Iris pigment epithelial cell (primary cell): ENCODE data around the gene GNPDA2.
"Not testable (repeated sequence)": the region's sequence is repeated elsewhere in the genome, so short reads cannot be mapped to it uniquely, and the experiment has no call there.

Experiments used
- DNase-seq: peaks from one replicate; pipeline ENCODE4 v3.0.0-alpha.2; 2011; ENCODE audit warnings: low read depth

The GNPDA2 gene

GRCh38 chr4:44726038-44726871 is at the start of gene GNPDA2:
GNPDA2 (minus strand) TSS chr4:44726556; CDS start chr4:44722207, 4,349 bp downstream.
- peak; percentile 89 for DNase-seq

GRCh38 chr4:44772340-44772739 is 46.0 kb upstream of the GNPDA2 start:
- no peak for DNase-seq

- DNase-seq: no peak
Measured at GRCh38 chr4:44771789-44772188, 45.4 kb upstream of the GNPDA2 start.

- no peak for DNase-seq
Measured at GRCh38 chr4:44766453-44766852, 40.1 kb upstream of the GNPDA2 start.

- no peak for DNase-seq
Measured at GRCh38 chr4:44765116-44765515, 38.8 kb upstream of the GNPDA2 start.

- no peak for DNase-seq
Measured at GRCh38 chr4:44761306-44761705, 35.0 kb upstream of the GNPDA2 start.

GRCh38 chr4:44760142-44760898 is 34.0 kb upstream of the GNPDA2 start:
- DNase-seq: peak; percentile 21

GRCh38 chr4:44756559-44756958 is 30.2 kb upstream of the GNPDA2 start:
- no peak for DNase-seq

GRCh38 chr4:44740201-44740600 is 13.8 kb upstream of the GNPDA2 start:
- DNase-seq: peak; percentile 6

GRCh38 chr4:44738615-44739014 is 12.3 kb upstream of the GNPDA2 start:
- DNase-seq: no peak

GRCh38 chr4:44736900-44737299 is 10.5 kb upstream of the GNPDA2 start:
- DNase-seq: no peak

- DNase-seq: not testable (repeated sequence)
Measured at GRCh38 chr4:44728694-44729093, 2.3 kb upstream of the GNPDA2 start.

- no peak for DNase-seq
Measured at GRCh38 chr4:44727471-44727870, 1.1 kb upstream of the GNPDA2 start.

GRCh38 chr4:44725726-44726037 is 674 bp downstream of the GNPDA2 start:
- DNase-seq: peak; percentile 34

- DNase-seq: no peak
Measured at GRCh38 chr4:44725166-44725565, 1.2 kb downstream of the GNPDA2 start.

- DNase-seq: no peak
Measured at GRCh38 chr4:44722001-44722400, 4.4 kb downstream of the GNPDA2 start.

- no peak for DNase-seq
Measured at GRCh38 chr4:44720371-44720770, 6.0 kb downstream of the GNPDA2 start.

GRCh38 chr4:44716597-44716996 is 9.8 kb downstream of the GNPDA2 start:
- no peak for DNase-seq

GRCh38 chr4:44713125-44713524 is 13.2 kb downstream of the GNPDA2 start:
- DNase-seq: no peak

- no peak for DNase-seq
Measured at GRCh38 chr4:44704673-44705072, 21.7 kb downstream of the GNPDA2 start.

- no peak for DNase-seq
Measured at GRCh38 chr4:44701037-44701436, 25.3 kb downstream of the GNPDA2 start.

GRCh38 chr4:44700427-44700826 is 25.9 kb downstream of the GNPDA2 start:
- DNase-seq: no peak

- no peak for DNase-seq
Measured at GRCh38 chr4:44684648-44685047, 41.7 kb downstream of the GNPDA2 start.
